Astrocyte of the cerebellum (primary cell): ENCODE data around the gene MBOAT2.

ENCODE experiments used
- DNase-seq: peaks from one replicate; pipeline ENCODE4 v3.0.0-alpha.2; 2011; ENCODE audit warnings: low read depth
- H3K4me3 ChIP-seq: 2 replicates; pipeline ENCODE4 v1.5.1; 2011; ENCODE audit warnings: mild to moderate bottlenecking, low read depth, low read length, moderate library complexity
- CTCF ChIP-seq: IDR thresholded peaks from 2 replicates; pipeline ENCODE4 v1.5.1; 2012; ENCODE audit warnings: low read length, low read depth, moderate library complexity, mild to moderate bottlenecking; ENCODE audit errors: missing control alignments
- in situ Hi-C: cut with HindIII; loops from 2 replicates; pipeline ENCODE4 v1.10.0; 2017; ENCODE audit warnings: low sequenced_read_pairs

The MBOAT2 gene

DNA sequence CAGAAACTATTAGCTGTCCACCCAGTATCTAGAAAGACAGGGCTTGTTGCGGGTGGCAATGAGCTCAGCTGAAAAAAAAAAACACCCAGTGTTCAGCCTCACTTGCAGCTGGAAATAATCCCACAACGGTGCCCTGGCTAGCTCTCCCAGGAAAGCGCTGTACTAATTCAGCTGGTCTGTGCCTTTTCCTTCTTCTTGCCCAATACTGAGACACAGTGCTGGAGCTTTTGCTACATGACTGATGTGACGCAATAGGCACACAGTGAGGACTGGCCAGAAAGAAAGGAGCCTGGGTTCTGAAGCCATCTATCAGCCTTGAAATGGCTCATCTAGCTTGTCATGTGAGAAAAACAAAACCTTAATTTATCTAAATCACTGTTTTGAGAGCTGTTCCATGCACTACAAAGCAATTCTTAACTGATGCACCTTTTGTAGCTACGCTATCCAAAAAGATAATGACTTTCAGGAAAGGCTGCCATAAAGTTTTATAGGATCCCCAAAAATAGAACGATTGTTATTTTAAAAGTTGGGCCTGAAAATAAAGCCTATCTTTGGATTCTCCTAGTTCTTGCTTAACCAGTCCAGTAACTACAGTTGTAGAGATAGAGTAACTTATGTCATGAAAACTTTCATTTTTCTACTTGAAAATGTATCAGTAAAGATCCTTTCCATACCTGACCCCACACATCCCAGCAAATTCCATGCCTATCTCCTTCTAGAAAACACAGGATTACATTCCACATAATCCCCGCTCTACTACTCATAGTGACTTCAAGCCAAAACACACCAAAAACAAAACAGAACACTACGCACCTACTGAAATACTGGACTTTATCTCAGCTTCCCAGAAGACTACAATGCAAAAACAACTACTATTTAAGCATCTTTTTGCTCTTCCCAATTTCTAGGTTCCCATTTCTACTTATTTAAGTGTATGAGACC lies 181.9 kb downstream of the MBOAT2 start:
- TF ChIP-seq CTCF = no peak
- no peak for DNase-seq
- H3K4me3 ChIP-seq = no peak overlapping the region
- in situ Hi-C loops = no loop called here

- DNase-seq = no peak
- in situ Hi-C loops = no loop called here
- H3K4me3 ChIP-seq = no peak overlapping the region
- TF ChIP-seq CTCF = no peak
These were observed 183.5 kb downstream of the MBOAT2 start for GRCh38 chr2:8819948-8820347.

GRCh38 chr2:8819194-8819593 lies 184.3 kb downstream of the MBOAT2 start:
- no peak for TF ChIP-seq CTCF
- DNase-seq = no peak
- in situ Hi-C loops = no loop called here

GRCh38 chr2:8817221-8817620 lies 186.3 kb downstream of the MBOAT2 start:
- no peak overlapping the region for H3K4me3 ChIP-seq
- no peak for TF ChIP-seq CTCF
- no peak for DNase-seq
- in situ Hi-C loops = no loop called here

More at GRCh38 chr2:8819194-8819593, 184.3 kb downstream of the MBOAT2 start:
- H3K4me3 ChIP-seq = no peak overlapping the region

DNA sequence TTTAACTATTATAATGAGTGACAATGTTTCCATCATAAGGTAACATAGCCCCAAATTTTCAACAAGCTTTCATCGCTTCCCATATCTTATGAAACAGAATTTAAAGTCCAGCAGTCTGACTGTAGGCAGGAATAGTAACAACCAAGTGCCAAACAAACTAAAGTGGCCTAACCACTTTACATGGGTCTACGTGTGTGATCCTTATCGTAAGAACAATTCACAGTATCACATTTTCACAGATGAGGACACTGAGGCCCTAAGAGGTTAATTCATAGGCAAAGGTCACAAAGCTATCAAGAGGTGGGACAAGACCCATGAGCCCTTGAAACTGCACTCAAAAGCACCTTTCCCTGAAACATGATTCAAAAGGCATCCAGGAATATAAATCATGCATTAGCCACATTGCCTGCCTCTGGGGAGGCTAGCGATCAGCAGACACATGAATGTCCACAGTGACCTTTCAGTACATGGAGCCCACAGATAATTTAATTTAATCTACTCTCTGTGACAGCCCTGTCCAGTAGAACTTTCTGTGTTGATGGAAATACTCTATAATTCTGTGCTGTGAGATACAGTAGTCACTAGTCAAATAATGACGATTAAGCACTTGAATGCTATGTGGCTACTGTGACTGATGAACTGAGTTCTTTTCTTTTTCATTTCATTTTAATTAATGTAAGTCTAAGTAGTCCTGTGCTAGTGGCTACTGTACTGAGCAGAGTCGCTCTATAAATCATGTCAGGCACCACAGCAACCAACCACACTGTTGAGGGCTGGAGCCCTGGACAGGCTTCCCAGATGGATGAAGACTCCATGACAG lies 196.4 kb downstream of the MBOAT2 start:
- DNase-seq = no peak
- TF ChIP-seq CTCF = no peak
- in situ Hi-C loops = no loop called here
- no peak overlapping the region for H3K4me3 ChIP-seq
